Thoracic aorta (tissue), 2 donors: ENCODE data around the gene COPB1. TPM values are rescaled to one million over a fixed set of nuclear protein-coding genes. Genes with fewer than 3 reads are reported as not detected.
"Not testable (repeated sequence)": the region's sequence is repeated elsewhere in the genome, so short reads cannot be mapped to it uniquely, and the experiment has no call there.

Experiments
- ATAC-seq: fragments of 150-250 bp; one replicate; pipeline ENCODE4 v1.8.0; 2017; ENCODE audit warnings: low read depth; ENCODE audit not compliant: insufficient number of reproducible peaks, low FRiP score
- DNase-seq: peaks from one replicate; pipeline ENCODE4 v3.0.0-alpha.2; 2020; ENCODE audit warnings: low spot score
- H3K27ac ChIP-seq, 2 donors: fragments of 200-600 bp; sonication (generic); 1 replicate in 1 of 2; 2 replicates in 1 of 2; pipeline ENCODE4 v1.5.1; 2016; ENCODE audit warnings: mild to moderate bottlenecking in 2 of 2, moderate library complexity in 2 of 2
- H3K27me3 ChIP-seq: fragments of 200-600 bp; sonication (generic); replicated peaks from 2 replicates; pipeline ENCODE4 v1.6.0; 2016; ENCODE audit warnings: mild to moderate bottlenecking; ENCODE audit not compliant: insufficient read depth
- H3K36me3 ChIP-seq: fragments of 200-600 bp; sonication (generic); one replicate; pipeline ENCODE4 v1.5.1; 2016
- H3K4me1 ChIP-seq, 2 donors: fragments of 200-600 bp; sonication (generic); 1 replicate in 1 of 2; 2 replicates in 1 of 2; pipeline versions ENCODE4 v1.5.1 to v1.6.0; 2016; ENCODE audit warnings: low read depth in 2 of 2, mild to moderate bottlenecking in 1 of 2; ENCODE audit not compliant: control insufficient read depth in 1 of 2
- H3K4me3 ChIP-seq: fragments of 200-600 bp; sonication (generic); 2 replicates; pipeline ENCODE4 v1.5.1; 2016; ENCODE audit warnings: mild to moderate bottlenecking
- H3K9me3 ChIP-seq: fragments of 200-600 bp; sonication (generic); 2 replicates; pipeline ENCODE4 v1.5.1; 2016
- CTCF ChIP-seq: fragments of 200-600 bp; sonication (generic); IDR thresholded peaks from one replicate; pipeline ENCODE4 v1.5.1; 2019; ENCODE audit warnings: antibody characterized with exemption
- total RNA-seq, 2 donors: library from RNA; depleted of rRNA; stranded (reverse); fragments of >200 nt; gene quantifications; one replicate each; pipeline versions ENCODE4 v1.1.0 to v1.2.3, GENCODE V29; 2016

COPB1 gene
- total RNA-seq, 2 donors from 2014 or later: 88.8 to 111 TPM

GRCh38 chr11:14538271-14538925 is 38.8 kb upstream of the COPB1 start:
- Histone ChIP-seq H3K4me1 (peaks cover 17 to 40% of the 10 kb centered on the region in 2 donors), H3K9me3 (no peaks in the 10 kb centered on the region), H3K27ac (peak overlapping the region; percentile 87 to 89), H3K4me3 (no peak overlapping the region), H3K36me3 (no peaks in the 10 kb centered on the region), H3K27me3 (no peaks in the 10 kb centered on the region)
- ATAC-seq (no peak), DNase-seq (no peak)
- TF ChIP-seq CTCF: no peak

GRCh38 chr11:14537134-14537599 is 37.6 kb upstream of the COPB1 start:
- DNase-seq (no peak), ATAC-seq (no peak)
- Histone ChIP-seq H3K9me3 (no peaks in the 10 kb centered on the region), H3K27me3 (no peaks in the 10 kb centered on the region), H3K27ac (peak overlapping the region; percentile 38 to 55), H3K36me3 (no peaks in the 10 kb centered on the region), H3K4me1 (peaks cover 17 to 40% of the 10 kb centered on the region in 2 donors), H3K4me3 (peak overlapping the region; percentile 42)
- TF ChIP-seq CTCF: peak; percentile 77

GRCh38 chr11:14535166-14535565 is 35.6 kb upstream of the COPB1 start:
- not testable (repeated sequence) for H3K4me3 ChIP-seq, H3K9me3 ChIP-seq, H3K27ac ChIP-seq, ATAC-seq, DNase-seq, H3K27me3 ChIP-seq, H3K36me3 ChIP-seq
- H3K4me1 ChIP-seq: peaks cover 10 to 23% of the 10 kb centered on the region in 2 donors

GRCh38 chr11:14529951-14530350 is 30.3 kb upstream of the COPB1 start:
- H3K36me3 ChIP-seq: no peaks in the 10 kb centered on the region
- no peak for TF ChIP-seq CTCF
- DNase-seq (no peak), ATAC-seq (no peak)
- no peaks in the 10 kb centered on the region for H3K9me3 ChIP-seq
- no peaks in the 10 kb centered on the region for H3K27me3 ChIP-seq
- no peak overlapping the region for H3K4me3 ChIP-seq
- no peaks in the 10 kb centered on the region for H3K4me1 ChIP-seq
- H3K27ac ChIP-seq: no peak overlapping the region

GRCh38 chr11:14529321-14529720 is 29.7 kb upstream of the COPB1 start:
- H3K4me3 ChIP-seq: no peak overlapping the region
- DNase-seq: no peak
- no peaks in the 10 kb centered on the region for H3K27me3 ChIP-seq
- ATAC-seq: no peak
- H3K4me1 ChIP-seq: no peaks in the 10 kb centered on the region
- H3K27ac ChIP-seq: no peak overlapping the region
- H3K36me3 ChIP-seq: no peaks in the 10 kb centered on the region
- no peaks in the 10 kb centered on the region for H3K9me3 ChIP-seq
- TF ChIP-seq CTCF: no peak

GRCh38 chr11:14522801-14523200 is 23.2 kb upstream of the COPB1 start:
- no peak for ATAC-seq
- no peaks in the 10 kb centered on the region for H3K27me3 ChIP-seq
- peaks cover 10 to 20% of the 10 kb centered on the region in 2 donors for H3K4me1 ChIP-seq
- no peak for DNase-seq
- no peak overlapping the region for H3K4me3 ChIP-seq
- no peaks in the 10 kb centered on the region for H3K36me3 ChIP-seq
- H3K9me3 ChIP-seq: no peaks in the 10 kb centered on the region
- no peak for TF ChIP-seq CTCF
- no peak overlapping the region for H3K27ac ChIP-seq
